Pancreas (tissue), 10 donors: ENCODE results near the gene TNFAIP2. TPM values are rescaled to one million over a fixed set of nuclear protein-coding genes. Genes with fewer than 3 reads are reported as not detected.

Experiments
- ATAC-seq, 4 donors: fragments of 200-7000 bp; cut with Tn5 transposase; one replicate each; pipeline versions ENCODE4 v1.8.0 to v1.9.1; 2020; ENCODE audit warnings: mild to moderate bottlenecking in 4 of 4, moderate library complexity in 4 of 4
- DNase-seq, 6 donors: peaks; one replicate each; pipeline ENCODE4 v3.0.0-alpha.2; 2020
- FAIRE-seq: peaks from 2 replicates; lab custom pipeline; 2012; peaks lifted over from hg19 to GRCh38; lab: Jason Lieb, UNC
- H3K27ac ChIP-seq, 4 donors: fragments of 200-600 bp; sonication (generic); 1 replicate in 3 of 4; 2 replicates in 1 of 4; pipeline versions ENCODE4 v1.5.0 to v1.8.0; 2020
- H3K27me3 ChIP-seq, 4 donors: fragments of 200-600 bp; one replicate each; pipeline ENCODE4 v1.8.0; 2021
- H3K36me3 ChIP-seq, 3 donors: fragments of 200-600 bp; sonication (generic) in 1 of 3; one replicate each; pipeline versions ENCODE4 v1.5.0 to v1.8.0; 2020 to 2021
- H3K4me1 ChIP-seq, 3 donors: fragments of 200-600 bp; one replicate each; pipeline ENCODE4 v1.8.0; 2021
- H3K4me3 ChIP-seq, 4 donors: fragments of 200-600 bp; sonication (generic) in 2 of 4; one replicate each; pipeline versions ENCODE4 v1.5.0 to v1.8.0; 2020 to 2021
- H3K9me3 ChIP-seq, 4 donors: fragments of 200-600 bp; one replicate each; pipeline ENCODE4 v1.8.0; 2021
- WGBS, 2 donors: extraction: QIAGEN DNeasy Blood & Tissue Kit; methylation state at CpG; one replicate each; pipeline ENCODE4 v1.1.7; 2013; 5-methylcytosine and 5-hydroxymethylcytosine counted together
- intact Hi-C, 3 donors: fragments of 100-400 bp; cut with DNase I; formaldehyde crosslinking; loops; one replicate each; pipeline versions ENCODE4 v1.11.1 to v1.14.2; 2022
- polyA plus RNA-seq, 2 donors: library from polyadenylated mRNA; stranded (reverse); fragments of 200-250 nt; gene quantifications; one replicate each; pipeline ENCODE4 v1.2.3, GENCODE V29; 2013
- total RNA-seq, 6 donors: library from RNA; stranded (reverse); fragmentation: NEBNext Ultra II Directional in 4 of 6; extraction: Animal tissue kit (Norgen Biotek cat#: 25700) in 4 of 6; gene quantifications; one replicate each; pipeline versions ENCODE4 v1.2.1 to v1.2.4, GENCODE V29; 2021 to 2023
- TF ChIP-seq, protein P1 (sequence below), 4 donors: fragments of 200-600 bp; sonication (generic) in 3 of 4; IDR thresholded peaks; one replicate each; pipeline versions ENCODE4 v1.5.0 to v1.8.0; 2021; ENCODE audit warnings: antibody characterized with exemption in 4 of 4
- donor health status: healthy with polysubstance abuse.
- donor health status: DM: no; HTN: no; CAD: no; lungs with moderate emphysema.
- donor health status: DM: no; HTN: no; CAD: no.
- donor health status: control.
- donor health status: control.
- donor health status: Bipolar disorder and iron deficiency.
- donor health status: DM: yes; HTN: yes; CAD: no.
- donor health status: DM: no; HTN: no; CAD: no.
- donor health status: DM: no; HTN: no; CAD: no.
- donor health status: DM: yes; HTN: yes; CAD: no.

The TNFAIP2 gene
- total and polyA plus RNA-seq, 8 donors, result 7.0 to 288 (median 50.6) TPM

GRCh38 chr14:103124501-103125001 lies 1.3 kb downstream of the TNFAIP2 start:
- DNase-seq (peak in 4 of 6 donors; percentile 11 to 65 (median 24)), ATAC-seq (no peak), FAIRE-seq (no peak)
- intact Hi-C loops, result no loop called here
- Histone ChIP-seq H3K27ac (peak overlapping the region in 1 of 4 donors; percentile 88), H3K9me3 (no peaks in the 10 kb centered on the region), H3K4me1 (peaks cover 4 to 27% (median 7%) of the 10 kb centered on the region in 3 donors), H3K36me3 (no peaks in the 10 kb centered on the region), H3K4me3 (peak overlapping the region in 2 of 4 donors; percentile 23 to 59), H3K27me3 (no peaks in the 10 kb centered on the region)
- TF ChIP-seq, protein P1, sequence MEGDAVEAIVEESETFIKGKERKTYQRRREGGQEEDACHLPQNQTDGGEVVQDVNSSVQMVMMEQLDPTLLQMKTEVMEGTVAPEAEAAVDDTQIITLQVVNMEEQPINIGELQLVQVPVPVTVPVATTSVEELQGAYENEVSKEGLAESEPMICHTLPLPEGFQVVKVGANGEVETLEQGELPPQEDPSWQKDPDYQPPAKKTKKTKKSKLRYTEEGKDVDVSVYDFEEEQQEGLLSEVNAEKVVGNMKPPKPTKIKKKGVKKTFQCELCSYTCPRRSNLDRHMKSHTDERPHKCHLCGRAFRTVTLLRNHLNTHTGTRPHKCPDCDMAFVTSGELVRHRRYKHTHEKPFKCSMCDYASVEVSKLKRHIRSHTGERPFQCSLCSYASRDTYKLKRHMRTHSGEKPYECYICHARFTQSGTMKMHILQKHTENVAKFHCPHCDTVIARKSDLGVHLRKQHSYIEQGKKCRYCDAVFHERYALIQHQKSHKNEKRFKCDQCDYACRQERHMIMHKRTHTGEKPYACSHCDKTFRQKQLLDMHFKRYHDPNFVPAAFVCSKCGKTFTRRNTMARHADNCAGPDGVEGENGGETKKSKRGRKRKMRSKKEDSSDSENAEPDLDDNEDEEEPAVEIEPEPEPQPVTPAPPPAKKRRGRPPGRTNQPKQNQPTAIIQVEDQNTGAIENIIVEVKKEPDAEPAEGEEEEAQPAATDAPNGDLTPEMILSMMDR (IDR thresholded peaks at IDR 0.05), result no peak
- WGBS, 2 donors, result 80 to 83% methylated on average over 5 of the region's 5 CpGs

GRCh38 chr14:103125098-103126070 lies 2.1 kb downstream of the TNFAIP2 start:
- no peaks in the 10 kb centered on the region for H3K27me3 ChIP-seq
- H3K4me1 ChIP-seq, result peaks cover 4 to 24% (median 7%) of the 10 kb centered on the region in 3 donors
- peak overlapping the region in 1 of 4 donors; percentile 59 for H3K4me3 ChIP-seq
- no peak overlapping the region for H3K27ac ChIP-seq
- H3K36me3 ChIP-seq, result no peaks in the 10 kb centered on the region
- DNase-seq, result peak in 5 of 6 donors; percentile 10 to 53 (median 25)
- no peaks in the 10 kb centered on the region for H3K9me3 ChIP-seq
- TF ChIP-seq, protein P1 (IDR thresholded peaks at IDR 0.05), result no peak
- WGBS, 2 donors, result 88 to 91% methylated on average over 13 of the region's 13 CpGs
- no peak for FAIRE-seq
- intact Hi-C loops, result no loop called here
- no peak for ATAC-seq

DNA sequence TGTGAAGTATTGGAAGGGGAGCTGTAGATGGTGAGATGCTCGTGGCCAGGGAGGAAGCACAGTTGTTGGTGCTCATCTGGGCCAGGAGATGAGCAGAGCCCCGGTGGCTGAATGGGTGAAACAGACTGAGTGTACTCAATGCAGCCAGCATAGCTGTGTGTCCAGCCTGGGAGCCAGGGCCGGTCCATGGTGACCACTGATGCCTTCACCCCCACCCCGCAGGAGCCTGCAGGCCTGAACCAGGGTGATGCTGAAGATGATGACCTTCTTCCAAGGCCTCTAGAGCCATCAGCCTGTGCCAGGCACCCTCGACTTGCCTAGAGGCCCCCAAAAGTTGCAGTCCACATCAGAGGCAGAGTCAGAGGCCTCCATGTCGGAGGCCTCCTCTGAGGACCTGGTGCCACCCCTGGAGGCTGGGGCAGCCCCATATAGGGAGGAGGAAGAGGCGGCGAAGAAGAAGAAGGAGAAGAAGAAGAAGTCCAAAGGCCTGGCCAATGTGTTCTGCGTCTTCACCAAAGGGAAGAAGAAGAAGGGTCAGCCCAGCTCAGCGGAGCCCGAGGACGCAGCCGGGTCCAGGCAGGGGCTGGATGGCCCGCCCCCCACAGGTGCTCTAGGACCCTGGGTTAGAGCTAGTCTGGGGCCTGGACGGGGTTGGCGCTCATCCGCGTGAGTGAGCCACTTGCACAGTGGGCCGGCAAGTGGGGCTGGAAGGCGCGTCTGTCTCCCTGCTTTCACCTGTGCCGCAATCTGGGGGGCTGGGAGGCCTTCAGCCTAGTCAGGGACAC lies 3.0 kb downstream of the TNFAIP2 start:
- FAIRE-seq, result no peak
- peak overlapping the region in 2 of 4 donors; percentile 52 to 61 for H3K27ac ChIP-seq
- H3K4me1 ChIP-seq, result peaks cover 4 to 21% (median 7%) of the 10 kb centered on the region in 3 donors
- no peaks in the 10 kb centered on the region for H3K36me3 ChIP-seq
- peak overlapping the region in 2 of 4 donors; percentile 27 to 45 for H3K4me3 ChIP-seq
- WGBS, 2 donors, result 60 to 61% methylated on average over 22 of the region's 22 CpGs
- ATAC-seq, result no peak
- DNase-seq, result peak in 3 of 6 donors; percentile 12 to 27 (median 26)
- no peaks in the 10 kb centered on the region for H3K9me3 ChIP-seq
- H3K27me3 ChIP-seq, result no peaks in the 10 kb centered on the region
- intact Hi-C loops, result no loop called here
- TF ChIP-seq, protein P1 (IDR thresholded peaks at IDR 0.05), result no peak

GRCh38 chr14:103126873-103127304 lies 3.6 kb downstream of the TNFAIP2 start:
- no peak for FAIRE-seq
- 10 to 14% methylated on average over 41 to 62 of the region's 62 CpGs for WGBS, 2 donors

More at GRCh38 chr14:103126873-103127304, 3.6 kb downstream of the TNFAIP2 start:
- ATAC-seq (peak; percentile 53 to 85 (median 68)), DNase-seq (peak; percentile 73 to 93 (median 88))
- peak overlapping the region in 2 of 4 donors; percentile 52 to 61 for H3K27ac ChIP-seq
- peaks cover 4 to 19% (median 7%) of the 10 kb centered on the region in 3 donors for H3K4me1 ChIP-seq
- no peaks in the 10 kb centered on the region for H3K36me3 ChIP-seq
- H3K4me3 ChIP-seq, result peak overlapping the region in 2 of 4 donors; percentile 27 to 45
- no peaks in the 10 kb centered on the region for H3K27me3 ChIP-seq
- no peaks in the 10 kb centered on the region for H3K9me3 ChIP-seq
- intact Hi-C loops, result no loop called here
- TF ChIP-seq, protein P1 (IDR thresholded peaks at IDR 0.05), result no peak
